ENCODE results near the gene OSER1. TPM values are rescaled to one million over a fixed set of nuclear protein-coding genes. Genes with fewer than 3 reads are reported as not detected.
"Not testable (repeated sequence)": the region's sequence is repeated elsewhere in the genome, so short reads cannot be mapped to it uniquely, and the experiment has no call there.

OSER1 gene
- total RNA-seq, 1 experiment from 2014 or later, result 24.3 TPM

GRCh38 chr20:44241796-44242195 lies 31.2 kb upstream of the OSER1 start:
- DNase-seq (ENCODE audit: low spot score), result no peak
- ATAC-seq, result no peak
- Mint-ChIP-seq H3K4me3 (no peak overlapping the region), H3K4me1 (peaks cover 5% of the 10 kb centered on the region; the same call in 1 of the 2 replicates), H3K36me3 (no peaks in the 10 kb centered on the region), H3K9me3 (peaks cover 10% of the 10 kb centered on the region), H3K27me3 (ENCODE audit: low read depth) (peaks cover 13% of the 10 kb centered on the region), H3K27ac (no peak overlapping the region)
- TF ChIP-seq ELF4 (CRISPR knock-in tag; IDR thresholded peaks at IDR 0.05; ENCODE audit: low read depth), result no peak
- no peak for TF ChIP-seq ERG (CRISPR knock-in tag; IDR thresholded peaks at IDR 0.05)
- TF ChIP-seq ZNF232 (CRISPR knock-in tag; IDR thresholded peaks at IDR 0.05), result no peak
- TF ChIP-seq ZNF425 (CRISPR knock-in tag; conservative IDR thresholded peaks at IDR 0.05), result no peak
- no peak for TF ChIP-seq HMGXB4 (CRISPR knock-in tag; IDR thresholded peaks at IDR 0.05)
- TF ChIP-seq ATF2 (CRISPR knock-in tag; IDR thresholded peaks at IDR 0.05; ENCODE audit: borderline replicate concordance, low read depth), result no peak
- no peak for TF ChIP-seq E2F1 (CRISPR knock-in tag; IDR thresholded peaks at IDR 0.05)
- no peak for TF ChIP-seq GTF2I (CRISPR knock-in tag; conservative IDR thresholded peaks at IDR 0.05)
- TF ChIP-seq NFYB (CRISPR knock-in tag; conservative IDR thresholded peaks at IDR 0.05; ENCODE audit: low read depth), result no peak
- POLR2A ChIA-PET, result no interaction called here
- CTCF ChIA-PET, result no interaction called here

- H3K9me3 Mint-ChIP-seq, result peaks cover 10% of the 10 kb centered on the region
- H3K4me1 Mint-ChIP-seq; H3K4me3 Mint-ChIP-seq; DNase-seq (ENCODE audit: low spot score); H3K27ac Mint-ChIP-seq; H3K36me3 Mint-ChIP-seq; ATAC-seq; H3K27me3 Mint-ChIP-seq (ENCODE audit: low read depth); POLR2A ChIA-PET: not testable (repeated sequence)
- CTCF ChIA-PET, result interaction anchor here (0.7 to 1.5 kb wide), 2 partner anchors 19 to 75 kb away, joined by 3 to 6 read pairs; no protein-coding TSS in a partner anchor
Measured at GRCh38 chr20:44236840-44237239, 26.3 kb upstream of the OSER1 start.

GRCh38 chr20:44235702-44236101 lies 25.1 kb upstream of the OSER1 start:
- CTCF ChIA-PET, result interaction anchor here (1.0 to 2.1 kb wide), 2 partner anchors 18 kb away, joined by 4 to 6 read pairs; no protein-coding TSS in a partner anchor
- TF ChIP-seq CDX4 (CRISPR knock-in tag; IDR thresholded peaks at IDR 0.05; ENCODE audit: borderline replicate concordance) (no peak), NFE2L1 (CRISPR knock-in tag; IDR thresholded peaks at IDR 0.05) (no peak), GTF2I (CRISPR knock-in tag; conservative IDR thresholded peaks at IDR 0.05) (no peak), TP53 (CRISPR knock-in tag; IDR thresholded peaks at IDR 0.05) (no peak)

More at GRCh38 chr20:44235702-44236101, 25.1 kb upstream of the OSER1 start:
- POLR2A ChIA-PET, result no interaction called here
- no peak for ATAC-seq
- Mint-ChIP-seq H3K9me3 (peaks cover 10% of the 10 kb centered on the region), H3K4me3 (no peak overlapping the region), H3K4me1 (peaks cover 11% of the 10 kb centered on the region), H3K27me3 (ENCODE audit: low read depth) (no peaks in the 10 kb centered on the region), H3K27ac (no peak overlapping the region), H3K36me3 (no peaks in the 10 kb centered on the region)
- no peak for DNase-seq (ENCODE audit: low spot score)
